Measurements from ENCODE around the gene KCNJ14.

DNA sequence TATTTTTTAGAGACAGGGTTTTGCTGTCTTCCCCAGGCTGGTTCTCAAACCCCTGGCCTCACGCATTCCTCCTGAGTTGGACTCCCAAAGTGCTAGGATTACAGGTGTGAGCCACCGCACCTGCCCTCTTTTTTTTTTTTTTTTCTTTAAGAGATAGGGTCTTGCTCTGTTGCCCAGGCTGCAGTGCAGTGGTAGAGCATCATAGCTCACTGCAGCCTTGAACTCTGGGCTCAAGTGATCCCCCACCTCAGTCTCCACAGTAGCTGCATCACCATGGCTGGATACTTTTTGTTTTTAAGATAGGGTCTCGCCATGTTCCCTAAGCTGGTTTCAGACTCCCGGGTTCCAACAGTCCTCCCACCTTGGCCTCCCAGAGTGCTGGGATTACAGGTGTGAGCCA lies 1.5 kb downstream of the KCNJ14 start:
- TF ChIP-seq POLR2A (IDR thresholded peaks at IDR 0.05), result no peak
- TF ChIP-seq, protein P1, sequence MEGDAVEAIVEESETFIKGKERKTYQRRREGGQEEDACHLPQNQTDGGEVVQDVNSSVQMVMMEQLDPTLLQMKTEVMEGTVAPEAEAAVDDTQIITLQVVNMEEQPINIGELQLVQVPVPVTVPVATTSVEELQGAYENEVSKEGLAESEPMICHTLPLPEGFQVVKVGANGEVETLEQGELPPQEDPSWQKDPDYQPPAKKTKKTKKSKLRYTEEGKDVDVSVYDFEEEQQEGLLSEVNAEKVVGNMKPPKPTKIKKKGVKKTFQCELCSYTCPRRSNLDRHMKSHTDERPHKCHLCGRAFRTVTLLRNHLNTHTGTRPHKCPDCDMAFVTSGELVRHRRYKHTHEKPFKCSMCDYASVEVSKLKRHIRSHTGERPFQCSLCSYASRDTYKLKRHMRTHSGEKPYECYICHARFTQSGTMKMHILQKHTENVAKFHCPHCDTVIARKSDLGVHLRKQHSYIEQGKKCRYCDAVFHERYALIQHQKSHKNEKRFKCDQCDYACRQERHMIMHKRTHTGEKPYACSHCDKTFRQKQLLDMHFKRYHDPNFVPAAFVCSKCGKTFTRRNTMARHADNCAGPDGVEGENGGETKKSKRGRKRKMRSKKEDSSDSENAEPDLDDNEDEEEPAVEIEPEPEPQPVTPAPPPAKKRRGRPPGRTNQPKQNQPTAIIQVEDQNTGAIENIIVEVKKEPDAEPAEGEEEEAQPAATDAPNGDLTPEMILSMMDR (IDR thresholded peaks at IDR 0.05), result no peak
- no peak for TF ChIP-seq POLR2AphosphoS5 (IDR thresholded peaks at IDR 0.05; ENCODE audit: insufficient read depth in 1 of 2, low read depth in 1 of 2)

Measured in vagina (tissue), 2 donors.